SU-DHL-6 (cell line): ENCODE data around the gene ATXN1L.
"Not testable (repeated sequence)": the region's sequence is repeated elsewhere in the genome, so short reads cannot be mapped to it uniquely, and the experiment has no call there.

Source experiments
- H2AFZ ChIP-seq: fragments of 200-600 bp; sonication (generic); 2 replicates; pipeline ENCODE4 v1.6.1; 2014; ENCODE audit warnings: low read depth, mild to moderate bottlenecking, moderate library complexity, mixed read lengths, antibody characterized with exemption, low read length; ENCODE audit not compliant: severe bottlenecking
- H3F3A ChIP-seq: fragments of 200-600 bp; shearing (Covaris generic); 2 replicates; pipeline ENCODE4 v1.6.0; 2016; ENCODE audit warnings: antibody characterized with exemption, mild to moderate bottlenecking; ENCODE audit not compliant: insufficient read depth
- H3K27ac ChIP-seq: fragments of 200-600 bp; sonication (generic); 2 replicates; pipeline ENCODE4 v1.5.1; 2016; ENCODE audit warnings: low read depth, mild to moderate bottlenecking, low read length, moderate library complexity, mixed read lengths
- H3K27me3 ChIP-seq: fragments of 200-600 bp; sonication (generic), shearing (Covaris generic); 2 replicates; pipeline ENCODE4 v1.6.0; 2014; ENCODE audit warnings: mild to moderate bottlenecking, low read length
- H3K36me3 ChIP-seq: fragments of 200-600 bp; sonication (generic); 2 replicates; pipeline ENCODE4 v1.6.1; 2014; ENCODE audit warnings: mild to moderate bottlenecking, low read length, mixed read lengths
- H3K4me2 ChIP-seq: fragments of 300-600, 200-600 bp; shearing (Covaris generic), sonication (generic); 2 replicates; pipeline ENCODE4 v1.6.0; 2014; ENCODE audit warnings: low read length, low read depth, mild to moderate bottlenecking; ENCODE audit not compliant: poor library complexity, severe bottlenecking
- H3K4me3 ChIP-seq: fragments of 200-600 bp; sonication (generic); 2 replicates; pipeline ENCODE4 v1.5.1; 2014; ENCODE audit warnings: antibody characterized with exemption, low read length, mild to moderate bottlenecking, mixed read lengths; ENCODE audit not compliant: insufficient read depth, poor library complexity, severe bottlenecking
- H3K79me2 ChIP-seq: fragments of 200-600 bp; sonication (generic); 2 replicates; pipeline ENCODE4 v1.6.1; 2014; ENCODE audit warnings: mild to moderate bottlenecking, low read length, moderate library complexity; ENCODE audit not compliant: insufficient read depth
- H3K9ac ChIP-seq: fragments of 200-600 bp; sonication (generic); 2 replicates; pipeline ENCODE4 v1.7.0; 2014; ENCODE audit warnings: mild to moderate bottlenecking, low read length
- H3K9me2 ChIP-seq: fragments of 200-600 bp; sonication (generic); replicated peaks from 2 replicates; pipeline ENCODE4 v1.6.1; 2014; ENCODE audit warnings: low read length; ENCODE audit not compliant: insufficient read depth
- H3K9me3 ChIP-seq: fragments of 200-600 bp; sonication (generic); 2 replicates; pipeline ENCODE4 v1.6.1; 2014; ENCODE audit warnings: low read length, mixed read lengths; ENCODE audit not compliant: insufficient read depth
- H4K20me1 ChIP-seq: fragments of 200-600 bp; sonication (generic); 2 replicates; pipeline ENCODE4 v1.6.1; 2014; ENCODE audit warnings: low read depth, mild to moderate bottlenecking, antibody characterized with exemption, low read length, moderate library complexity, mixed read lengths
- EZH2phosphoT487 ChIP-seq: fragments of 200-600 bp; sonication (generic), shearing (Covaris generic); conservative IDR thresholded peaks from 2 replicates; pipeline ENCODE4 v1.6.1; 2018; ENCODE audit warnings: mild to moderate bottlenecking, antibody characterized with exemption, low read length, moderate library complexity, mixed read lengths
- TF ChIP-seq, protein P1 (sequence below): fragments of 200-600 bp; sonication (generic); IDR thresholded peaks from one replicate; pipeline ENCODE4 v1.5.1; 2017; ENCODE audit warnings: antibody characterized with exemption, mild to moderate bottlenecking, low read length, moderate library complexity; ENCODE audit not compliant: insufficient read depth, poor library complexity, severe bottlenecking

ATXN1L gene

GRCh38 chr16:71865173-71865863 lies 19.5 kb downstream of the ATXN1L start:
- H3K9ac ChIP-seq, result no peak overlapping the region
- no peak overlapping the region for H3K4me3 ChIP-seq
- no peaks in the 10 kb centered on the region for H3K27me3 ChIP-seq
- H3F3A ChIP-seq, result no peaks in the 10 kb centered on the region
- no peaks in the 10 kb centered on the region for H3K79me2 ChIP-seq
- H3K36me3 ChIP-seq, result peaks cover 3% of the 10 kb centered on the region; the same call in 1 of the 2 replicates
- no peak overlapping the region for H2AFZ ChIP-seq
- H3K27ac ChIP-seq, result no peak overlapping the region
- TF ChIP-seq, protein P1, sequence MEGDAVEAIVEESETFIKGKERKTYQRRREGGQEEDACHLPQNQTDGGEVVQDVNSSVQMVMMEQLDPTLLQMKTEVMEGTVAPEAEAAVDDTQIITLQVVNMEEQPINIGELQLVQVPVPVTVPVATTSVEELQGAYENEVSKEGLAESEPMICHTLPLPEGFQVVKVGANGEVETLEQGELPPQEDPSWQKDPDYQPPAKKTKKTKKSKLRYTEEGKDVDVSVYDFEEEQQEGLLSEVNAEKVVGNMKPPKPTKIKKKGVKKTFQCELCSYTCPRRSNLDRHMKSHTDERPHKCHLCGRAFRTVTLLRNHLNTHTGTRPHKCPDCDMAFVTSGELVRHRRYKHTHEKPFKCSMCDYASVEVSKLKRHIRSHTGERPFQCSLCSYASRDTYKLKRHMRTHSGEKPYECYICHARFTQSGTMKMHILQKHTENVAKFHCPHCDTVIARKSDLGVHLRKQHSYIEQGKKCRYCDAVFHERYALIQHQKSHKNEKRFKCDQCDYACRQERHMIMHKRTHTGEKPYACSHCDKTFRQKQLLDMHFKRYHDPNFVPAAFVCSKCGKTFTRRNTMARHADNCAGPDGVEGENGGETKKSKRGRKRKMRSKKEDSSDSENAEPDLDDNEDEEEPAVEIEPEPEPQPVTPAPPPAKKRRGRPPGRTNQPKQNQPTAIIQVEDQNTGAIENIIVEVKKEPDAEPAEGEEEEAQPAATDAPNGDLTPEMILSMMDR, result no peak
- TF ChIP-seq EZH2phosphoT487, result no peak
- no peaks in the 10 kb centered on the region for H3K9me3 ChIP-seq
- no peaks in the 10 kb centered on the region for H3K9me2 ChIP-seq
- no peak overlapping the region for H3K4me2 ChIP-seq
- no peaks in the 10 kb centered on the region for H4K20me1 ChIP-seq

DNA sequence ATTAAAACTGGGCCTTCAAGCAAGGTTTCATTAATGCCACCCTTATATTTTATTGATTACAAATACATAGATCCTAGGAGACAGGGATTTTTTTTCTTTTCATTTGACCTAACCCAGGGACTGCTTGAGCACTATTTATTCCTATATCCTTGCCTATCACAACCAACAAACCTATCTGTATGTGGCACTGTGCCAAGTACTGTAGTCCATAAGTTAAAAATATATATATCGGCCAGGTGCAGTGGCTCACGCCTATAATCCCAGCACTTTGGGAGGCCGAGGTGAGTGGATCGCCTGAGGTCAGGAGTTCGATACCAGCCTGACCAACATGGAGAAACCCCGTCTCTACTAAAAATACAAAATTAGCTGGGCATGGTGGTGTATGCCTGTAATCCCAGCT lies 21.4 kb downstream of the ATXN1L start:
- H3K4me3 ChIP-seq, H3F3A ChIP-seq, H3K27ac ChIP-seq, H3K79me2 ChIP-seq, H2AFZ ChIP-seq, H3K9me2 ChIP-seq, H3K27me3 ChIP-seq, H3K36me3 ChIP-seq, H3K4me2 ChIP-seq, H3K9ac ChIP-seq, H4K20me1 ChIP-seq, H3K9me3 ChIP-seq: not testable (repeated sequence)

DNA sequence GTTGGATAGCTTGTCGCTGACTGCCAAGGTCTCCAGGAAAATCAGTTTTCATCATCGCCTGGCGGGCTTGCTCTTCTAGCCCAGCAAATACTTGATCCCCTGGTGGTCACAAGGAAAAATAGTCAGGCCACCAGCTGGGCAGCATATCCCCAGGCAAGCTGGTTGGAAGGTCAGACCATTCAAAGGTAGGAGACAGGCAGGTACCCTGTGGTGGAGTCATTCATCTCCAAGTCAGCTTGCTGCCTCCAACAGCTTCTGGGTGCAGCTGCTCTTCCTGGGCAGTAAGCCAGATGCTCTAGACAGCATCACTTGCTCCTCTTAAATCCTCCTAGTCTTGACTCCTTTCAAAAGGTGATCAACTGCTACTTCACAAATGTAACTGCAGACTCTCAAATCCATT lies 22.2 kb downstream of the ATXN1L start:
- Histone ChIP-seq H3K27me3 (no peaks in the 10 kb centered on the region), H3K79me2 (no peaks in the 10 kb centered on the region), H3K36me3 (peaks cover 3% of the 10 kb centered on the region; the same call in 1 of the 2 replicates), H3K9me3 (no peaks in the 10 kb centered on the region), H3K9ac (no peak overlapping the region), H3F3A (no peaks in the 10 kb centered on the region), H3K27ac (no peak overlapping the region), H3K4me3 (no peak overlapping the region), H3K9me2 (no peaks in the 10 kb centered on the region), H3K4me2 (no peak overlapping the region), H4K20me1 (no peaks in the 10 kb centered on the region), H2AFZ (no peak overlapping the region)
- TF ChIP-seq, protein P1, result no peak
- TF ChIP-seq EZH2phosphoT487, result no peak

DNA sequence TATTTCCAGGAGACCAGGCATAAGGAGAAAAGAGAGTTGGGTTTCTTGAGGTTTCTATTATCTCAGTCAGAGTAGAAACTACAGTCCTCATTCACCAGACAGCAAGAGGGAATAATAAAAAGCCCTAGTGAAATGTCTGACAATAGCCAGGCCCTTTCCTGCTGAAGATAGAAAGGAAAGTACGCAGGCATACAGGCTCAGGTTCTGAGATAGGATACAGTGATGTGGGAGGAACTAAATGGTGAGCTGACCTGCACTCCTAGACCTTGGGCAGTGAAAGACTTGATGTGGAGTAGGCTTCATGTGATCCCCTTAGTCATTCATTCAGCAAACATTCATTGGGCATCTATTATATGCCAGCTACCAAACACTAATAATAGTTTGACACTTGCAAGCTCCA lies 23.3 kb downstream of the ATXN1L start:
- Histone ChIP-seq H3K4me3 (no peak overlapping the region), H3F3A (no peaks in the 10 kb centered on the region), H3K9me3 (no peaks in the 10 kb centered on the region), H4K20me1 (no peaks in the 10 kb centered on the region), H3K4me2 (no peak overlapping the region), H3K9me2 (no peaks in the 10 kb centered on the region), H2AFZ (no peak overlapping the region), H3K9ac (no peak overlapping the region), H3K36me3 (peaks cover 3% of the 10 kb centered on the region; the same call in 1 of the 2 replicates), H3K27me3 (no peaks in the 10 kb centered on the region), H3K27ac (no peak overlapping the region), H3K79me2 (no peaks in the 10 kb centered on the region)
- TF ChIP-seq EZH2phosphoT487, result no peak
- TF ChIP-seq, protein P1, result no peak
